GM20000 (cell line): ENCODE measurements around the gene SSBP2.
"Not testable (repeated sequence)": the region's sequence is repeated elsewhere in the genome, so short reads cannot be mapped to it uniquely, and the experiment has no call there.

Source experiments
- DNase-seq: peaks from one replicate; pipeline ENCODE4 v3.0.0; 2012; ENCODE audit warnings: low spot score
- TF ChIP-seq, protein P1 (sequence below): IDR thresholded peaks from 2 replicates; pipeline ENCODE4 v1.5.1; 2012; ENCODE audit warnings: mild to moderate bottlenecking, control low read depth; ENCODE audit errors: extremely low read depth, missing control alignments

Gene SSBP2

GRCh38 chr5:81417052-81417451 lies 333.8 kb downstream of the SSBP2 start:
- no peak for DNase-seq
- TF ChIP-seq, protein P1, sequence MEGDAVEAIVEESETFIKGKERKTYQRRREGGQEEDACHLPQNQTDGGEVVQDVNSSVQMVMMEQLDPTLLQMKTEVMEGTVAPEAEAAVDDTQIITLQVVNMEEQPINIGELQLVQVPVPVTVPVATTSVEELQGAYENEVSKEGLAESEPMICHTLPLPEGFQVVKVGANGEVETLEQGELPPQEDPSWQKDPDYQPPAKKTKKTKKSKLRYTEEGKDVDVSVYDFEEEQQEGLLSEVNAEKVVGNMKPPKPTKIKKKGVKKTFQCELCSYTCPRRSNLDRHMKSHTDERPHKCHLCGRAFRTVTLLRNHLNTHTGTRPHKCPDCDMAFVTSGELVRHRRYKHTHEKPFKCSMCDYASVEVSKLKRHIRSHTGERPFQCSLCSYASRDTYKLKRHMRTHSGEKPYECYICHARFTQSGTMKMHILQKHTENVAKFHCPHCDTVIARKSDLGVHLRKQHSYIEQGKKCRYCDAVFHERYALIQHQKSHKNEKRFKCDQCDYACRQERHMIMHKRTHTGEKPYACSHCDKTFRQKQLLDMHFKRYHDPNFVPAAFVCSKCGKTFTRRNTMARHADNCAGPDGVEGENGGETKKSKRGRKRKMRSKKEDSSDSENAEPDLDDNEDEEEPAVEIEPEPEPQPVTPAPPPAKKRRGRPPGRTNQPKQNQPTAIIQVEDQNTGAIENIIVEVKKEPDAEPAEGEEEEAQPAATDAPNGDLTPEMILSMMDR, result no peak

GRCh38 chr5:81409896-81410295 lies 341.0 kb downstream of the SSBP2 start:
- TF ChIP-seq, protein P1, result no peak
- no peak for DNase-seq

DNA sequence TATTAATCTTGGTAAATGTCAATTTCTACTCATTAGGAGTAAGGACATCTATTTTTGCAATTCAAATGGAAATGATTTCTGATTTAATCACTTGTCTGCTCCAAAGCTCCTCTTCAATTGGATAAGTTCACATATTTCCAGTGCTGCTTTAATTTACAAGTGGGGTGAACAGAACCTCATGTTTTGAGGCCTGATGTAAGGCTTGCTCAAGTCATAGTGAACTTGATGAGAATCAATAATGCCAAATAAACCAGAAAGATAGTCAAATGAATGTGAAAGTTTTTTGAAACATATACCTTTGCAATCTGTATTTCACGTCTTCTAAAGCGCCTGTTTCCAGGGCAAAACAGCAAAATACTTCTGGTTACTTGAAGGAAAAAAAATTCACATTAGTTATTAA lies 341.5 kb downstream of the SSBP2 start:
- no peak for DNase-seq
- TF ChIP-seq, protein P1, result no peak

- TF ChIP-seq, protein P1, result no peak
- DNase-seq, result no peak
These were observed 342.4 kb downstream of the SSBP2 start for GRCh38 chr5:81408496-81408895.

DNA sequence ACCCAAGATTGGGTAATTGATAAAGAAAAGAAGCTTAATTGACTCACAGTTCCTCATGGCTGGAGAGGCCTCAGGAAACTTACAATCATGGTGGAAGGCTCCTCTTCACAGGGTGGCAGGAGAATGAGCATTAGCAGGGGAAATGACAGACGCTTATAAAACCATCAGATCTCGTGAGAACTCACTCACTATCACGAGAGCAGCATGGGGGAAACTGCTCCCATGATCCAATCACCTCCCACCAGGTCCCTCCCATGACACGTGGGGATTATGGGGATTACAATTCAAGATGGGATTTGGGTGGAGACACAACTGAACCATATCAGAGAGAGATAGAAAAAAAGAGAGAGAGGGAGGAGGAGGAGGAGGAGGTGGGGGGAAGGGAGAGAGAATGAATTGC lies 343.1 kb downstream of the SSBP2 start:
- DNase-seq, result not testable (repeated sequence)

DNA sequence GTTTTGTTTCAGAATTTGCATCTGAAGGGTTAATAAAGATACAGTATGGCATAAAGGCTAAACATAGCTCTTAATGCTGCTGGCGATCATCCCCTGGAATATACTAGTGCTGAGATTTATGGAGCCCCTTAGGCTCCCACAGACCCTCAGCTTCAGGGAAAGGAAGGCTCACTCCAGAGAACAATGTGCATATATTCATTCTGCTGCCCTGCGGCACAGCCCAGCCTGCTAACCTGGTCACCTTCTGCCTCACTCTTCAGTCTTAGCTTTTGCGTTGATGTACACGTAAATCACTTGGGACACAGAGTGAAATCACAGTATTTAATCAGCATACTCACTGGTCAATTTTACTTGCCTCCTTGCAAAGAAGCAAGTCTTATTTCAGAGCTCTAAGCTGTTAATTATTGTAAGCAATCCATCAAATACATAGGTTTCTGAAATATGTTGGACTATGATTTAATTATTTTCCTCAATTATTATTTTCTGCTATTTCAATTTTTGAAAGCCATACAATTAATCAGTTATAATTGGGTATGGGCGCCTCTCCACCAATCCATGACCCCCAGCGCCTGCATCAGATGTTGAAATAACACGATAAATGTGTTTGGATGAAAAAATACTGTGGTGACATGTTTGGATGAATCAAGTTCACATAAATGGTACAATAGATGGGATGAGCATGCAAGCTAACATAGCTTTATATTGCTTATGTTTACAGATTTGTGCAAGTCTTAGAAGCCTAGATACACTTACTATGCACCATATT lies 345.6 kb downstream of the SSBP2 start:
- DNase-seq, result no peak
- TF ChIP-seq, protein P1, result no peak

DNA sequence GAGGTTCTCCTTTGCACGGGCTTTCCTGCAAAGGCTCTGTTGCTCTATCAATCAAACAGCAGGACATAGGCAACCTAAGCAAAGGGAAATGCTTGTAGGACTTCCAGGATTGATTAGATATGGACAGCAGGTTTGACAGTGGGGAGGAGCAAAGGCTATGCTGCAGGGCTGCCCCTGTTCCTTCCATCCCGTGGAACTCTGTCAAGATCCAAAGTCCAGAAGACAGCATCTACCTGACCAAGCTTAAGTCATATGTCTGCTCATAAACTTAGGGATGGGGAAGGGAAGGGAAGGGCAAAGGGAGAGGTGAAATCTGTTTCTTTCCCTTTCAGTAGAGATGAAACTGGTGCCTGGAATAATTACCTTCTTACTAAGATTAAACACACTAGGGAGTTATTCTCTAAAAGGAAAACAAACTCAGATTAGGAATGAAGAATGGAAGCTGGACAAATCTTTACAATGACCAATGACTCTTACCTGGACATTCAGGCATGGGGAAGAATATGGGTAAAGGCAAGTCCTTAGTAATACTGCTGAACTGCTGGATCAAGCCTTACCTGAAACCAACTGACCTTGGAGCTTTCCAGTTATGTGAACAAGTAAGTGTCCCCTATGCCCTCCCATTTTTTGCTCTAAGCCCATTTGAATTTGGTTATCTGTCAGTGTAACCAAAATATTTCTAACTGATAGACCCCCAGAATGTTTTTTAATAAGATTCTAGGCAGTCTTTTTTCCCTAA lies 348.5 kb downstream of the SSBP2 start:
- TF ChIP-seq, protein P1, result no peak
- DNase-seq, result no peak

DNA sequence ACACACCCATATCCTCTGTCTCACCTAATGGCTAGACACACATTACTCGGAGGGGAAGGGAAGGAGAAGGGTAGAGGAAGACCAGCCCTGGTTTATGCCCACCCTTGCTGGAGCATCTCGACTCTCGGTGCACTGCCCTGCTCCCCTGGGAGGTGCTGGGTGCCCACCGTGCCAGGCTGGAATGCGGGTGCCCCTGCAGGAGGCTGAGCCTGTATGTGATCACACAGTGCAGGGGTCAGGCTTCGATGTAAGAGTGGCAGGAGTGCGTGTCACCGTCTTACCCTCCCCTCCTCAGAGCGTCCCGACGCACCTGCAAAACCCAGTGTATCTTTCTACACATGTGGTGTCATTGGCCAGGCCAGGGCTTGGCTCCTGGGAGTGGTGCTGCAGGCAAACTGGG lies 349.6 kb downstream of the SSBP2 start:
- TF ChIP-seq, protein P1, result no peak
- DNase-seq, result no peak
